ENCODE measurements around the gene MYO16. TPM values are rescaled to one million over a fixed set of nuclear protein-coding genes. Genes with fewer than 3 reads are reported as not detected.

Gene MYO16
- total RNA-seq, 1 donor from 2014 or later: 2.3 TPM

- H3K27me3 Mint-ChIP-seq: peaks cover 6% of the 10 kb centered on the region
- no peak overlapping the region for H3K4me3 Mint-ChIP-seq (ENCODE audit: low read depth)
- H3K9me3 Mint-ChIP-seq (ENCODE audit: low read depth): peaks cover 4% of the 10 kb centered on the region
- no peak overlapping the region for H3K27ac Mint-ChIP-seq
- H3K4me1 Mint-ChIP-seq (ENCODE audit: low read depth): peaks cover 3% of the 10 kb centered on the region
- no peak for DNase-seq (ENCODE audit: low spot score, unreplicated experiment)
- TF ChIP-seq CTCF (IDR thresholded peaks at IDR 0.05; ENCODE audit: unreplicated experiment): no peak
- H3K36me3 Mint-ChIP-seq (ENCODE audit: insufficient read depth): no peaks in the 10 kb centered on the region
Measured at GRCh38 chr13:109146912-109147647, 517.7 kb downstream of the MYO16 start.

GRCh38 chr13:109148243-109148642 lies 518.8 kb downstream of the MYO16 start:
- Mint-ChIP-seq H3K27me3 (peaks cover 10% of the 10 kb centered on the region), H3K36me3 (ENCODE audit: insufficient read depth) (no peaks in the 10 kb centered on the region), H3K4me1 (ENCODE audit: low read depth) (no peaks in the 10 kb centered on the region), H3K27ac (no peak overlapping the region), H3K4me3 (ENCODE audit: low read depth) (no peak overlapping the region), H3K9me3 (ENCODE audit: low read depth) (no peaks in the 10 kb centered on the region)
- no peak for DNase-seq (ENCODE audit: low spot score, unreplicated experiment)
- TF ChIP-seq CTCF (IDR thresholded peaks at IDR 0.05; ENCODE audit: unreplicated experiment): no peak

GRCh38 chr13:109150696-109151095 lies 521.3 kb downstream of the MYO16 start:
- H3K36me3 Mint-ChIP-seq (ENCODE audit: insufficient read depth): no peaks in the 10 kb centered on the region
- no peaks in the 10 kb centered on the region for H3K9me3 Mint-ChIP-seq (ENCODE audit: low read depth)
- H3K27me3 Mint-ChIP-seq: peaks cover 16% of the 10 kb centered on the region
- no peak for TF ChIP-seq CTCF (IDR thresholded peaks at IDR 0.05; ENCODE audit: unreplicated experiment)
- H3K4me1 Mint-ChIP-seq (ENCODE audit: low read depth): no peaks in the 10 kb centered on the region
- H3K27ac Mint-ChIP-seq: no peak overlapping the region
- no peak for DNase-seq (ENCODE audit: low spot score, unreplicated experiment)
- H3K4me3 Mint-ChIP-seq (ENCODE audit: low read depth): no peak overlapping the region

GRCh38 chr13:109151255-109151654 lies 521.8 kb downstream of the MYO16 start:
- no peaks in the 10 kb centered on the region for H3K4me1 Mint-ChIP-seq (ENCODE audit: low read depth)
- no peaks in the 10 kb centered on the region for H3K36me3 Mint-ChIP-seq (ENCODE audit: insufficient read depth)
- H3K27me3 Mint-ChIP-seq: peaks cover 17% of the 10 kb centered on the region
- no peak for DNase-seq (ENCODE audit: low spot score, unreplicated experiment)
- no peaks in the 10 kb centered on the region for H3K9me3 Mint-ChIP-seq (ENCODE audit: low read depth)
- no peak overlapping the region for H3K4me3 Mint-ChIP-seq (ENCODE audit: low read depth)
- no peak for TF ChIP-seq CTCF (IDR thresholded peaks at IDR 0.05; ENCODE audit: unreplicated experiment)
- no peak overlapping the region for H3K27ac Mint-ChIP-seq

- DNase-seq (ENCODE audit: low spot score, unreplicated experiment): no peak
- Mint-ChIP-seq H3K9me3 (ENCODE audit: low read depth) (no peaks in the 10 kb centered on the region), H3K4me1 (ENCODE audit: low read depth) (peaks cover 2% of the 10 kb centered on the region), H3K4me3 (ENCODE audit: low read depth) (no peak overlapping the region), H3K27ac (no peak overlapping the region), H3K27me3 (peaks cover 21% of the 10 kb centered on the region), H3K36me3 (ENCODE audit: insufficient read depth) (no peaks in the 10 kb centered on the region)
- TF ChIP-seq CTCF (IDR thresholded peaks at IDR 0.05; ENCODE audit: unreplicated experiment): no peak
Measured at GRCh38 chr13:109151696-109152095, 522.3 kb downstream of the MYO16 start.

Data from progenitor cell of endocrine pancreas (in vitro differentiated cells).